K562 (cell line): ENCODE data around the gene TNFSF13. TPM values are rescaled to one million over a fixed set of nuclear protein-coding genes. Genes with fewer than 3 reads are reported as not detected.

Source experiments
- ATAC-seq: fragments of 200-7000 bp; cut with Tn5 transposase; 3 replicates; pipeline ENCODE4 v1.9.1; 2020; ENCODE audit warnings: moderate library complexity
- BruUV-seq: library from RNA; stranded (reverse); fragments of 400-500 nt; replicated peaks from 2 replicates; lab custom pipeline; 2021; lab: Mats Ljungman, UMichigan
- CTCF ChIA-PET: fragments of 300-600 bp; formaldehyde crosslinking; extraction: SDS; loops from one replicate; lab custom pipeline; 2021; ENCODE audit warnings: low intra/inter-chr PET ratio; lab: Yijun Ruan, JAX
- POLR2A ChIA-PET: fragments of 300-600, 350-650 bp; sonication (Branson Sonifier 250); formaldehyde crosslinking; extraction: SDS; loops from one replicate; lab custom pipeline; 2021; ENCODE audit warnings: antibody characterized with exemption, inconsistent platforms; lab: Yijun Ruan, JAX
- DNase-seq, 4 experiments: peaks; one replicate each; pipeline versions ENCODE4 v3.0.0 to v3.0.0-alpha.2; 2011 to 2018; ENCODE audit warnings: low spot score in 3 of 4, mixed read lengths in 3 of 4; ENCODE audit errors: extremely low read depth in 1 of 4
- FAIRE-seq: peaks from 2 replicates; lab custom pipeline; 2011; peaks lifted over from hg19 to GRCh38; lab: Jason Lieb, UNC
- H2AFZ ChIP-seq: 2 replicates; pipeline ENCODE4 v1.6.0; 2011; ENCODE audit warnings: low read depth, low read length, control low read depth, inconsistent platforms
- H3K27ac ChIP-seq: fragments of 200-600 bp; 3 replicates; pipeline ENCODE4 v1.8.0; 2011; ENCODE audit warnings: low read depth, mild to moderate bottlenecking, control low read depth, inconsistent platforms, low read length, moderate library complexity, mixed read lengths; ENCODE audit errors: extremely low read depth
- H3K27me3 ChIP-seq, 2 experiments: fragments of 300-600 bp in 1 of 2; 2 replicates in 1 of 2; 3 replicates in 1 of 2; pipeline versions ENCODE4 v1.6.0 to v1.8.0; 2011; ENCODE audit warnings: inconsistent platforms in 2 of 2, low read length in 2 of 2, mild to moderate bottlenecking in 1 of 2, mixed read lengths in 1 of 2, moderate library complexity in 1 of 2; ENCODE audit not compliant: control insufficient read depth in 2 of 2, insufficient read depth in 2 of 2
- H3K36me3 ChIP-seq: fragments of 300-600 bp; 3 replicates; pipeline ENCODE4 v1.8.0; 2011; ENCODE audit warnings: mild to moderate bottlenecking, low read length, inconsistent platforms; ENCODE audit not compliant: control insufficient read depth, insufficient read depth
- H3K4me1 ChIP-seq, 2 experiments: fragments of 200-600 bp in 1 of 2; replicated peaks in 1 of 2; 2 replicates in 1 of 2; 3 replicates in 1 of 2; pipeline versions ENCODE4 v1.5.1 to v1.8.0; 2011; ENCODE audit warnings: inconsistent platforms in 2 of 2, low read length in 2 of 2, mild to moderate bottlenecking in 1 of 2, mixed read lengths in 1 of 2, moderate library complexity in 1 of 2; ENCODE audit not compliant: control insufficient read depth in 2 of 2, insufficient read depth in 2 of 2
- H3K4me2 ChIP-seq: 2 replicates; pipeline ENCODE4 v1.6.1; 2011; ENCODE audit warnings: low read length, control low read depth, inconsistent platforms, mixed read lengths; ENCODE audit not compliant: insufficient read depth
- H3K4me3 ChIP-seq: fragments of 200-600 bp; sonication (generic), shearing (Covaris generic); 2 replicates; pipeline ENCODE4 v1.5.1; 2016; ENCODE audit warnings: control low read depth, inconsistent platforms
- H3K79me2 ChIP-seq: fragments of 200-600 bp; 3 replicates; pipeline ENCODE4 v1.8.0; 2011; ENCODE audit warnings: low read length, inconsistent platforms; ENCODE audit not compliant: control insufficient read depth, insufficient read depth
- H3K9ac ChIP-seq, 2 experiments: 2 replicates each; pipeline versions ENCODE4 v1.6.0 to v1.6.1; 2011; ENCODE audit warnings: low read depth in 2 of 2, low read length in 2 of 2, control low read depth in 1 of 2, inconsistent platforms in 1 of 2, mild to moderate bottlenecking in 1 of 2, mixed read lengths in 1 of 2; ENCODE audit not compliant: insufficient read depth in 1 of 2
- H3K9me1 ChIP-seq: one replicate; pipeline ENCODE4 v1.6.0; 2011; ENCODE audit warnings: inconsistent platforms, mild to moderate bottlenecking, low read length, moderate library complexity; ENCODE audit not compliant: control insufficient read depth, insufficient read depth
- H3K9me3 ChIP-seq: replicated peaks from 2 replicates; pipeline ENCODE4 v1.5.1; 2011; ENCODE audit warnings: low read depth, low read length, inconsistent platforms; ENCODE audit not compliant: control insufficient read depth, insufficient read depth
- H4K20me1 ChIP-seq: replicated peaks from 2 replicates; pipeline ENCODE4 v1.6.1; 2011; ENCODE audit warnings: low read length, inconsistent platforms, mixed read lengths; ENCODE audit not compliant: control insufficient read depth, insufficient read depth
- KDM5B ChIP-seq: fragments of 200-600 bp; sonication (generic); IDR thresholded peaks from 2 replicates; pipeline ENCODE4 v1.6.1; 2012; ENCODE audit warnings: low read depth, mild to moderate bottlenecking, moderate library complexity, low read length, control low read depth, inconsistent platforms; ENCODE audit not compliant: insufficient replicate concordance
- LCOR ChIP-seq: sonication (generic); formaldehyde crosslinking; IDR thresholded peaks from 2 replicates; pipeline ENCODE4 v1.8.0; 2022; ENCODE audit warnings: mild to moderate bottlenecking, missing genetic modification reagents
- NCOA1 ChIP-seq: fragments of 450-650 bp; IDR thresholded peaks from 2 replicates; pipeline ENCODE4 v1.6.1; 2016; ENCODE audit warnings: low read depth
- NCOR1 ChIP-seq: fragments of 450-650 bp; IDR thresholded peaks from 2 replicates; pipeline ENCODE4 v1.6.1; 2016; ENCODE audit warnings: mild to moderate bottlenecking, moderate library complexity
- RAD51 ChIP-seq: fragments of 450-650 bp; IDR thresholded peaks from 2 replicates; pipeline ENCODE4 v1.7.1; 2016; ENCODE audit warnings: low read depth, mild to moderate bottlenecking, borderline replicate concordance
- U2AF2 ChIP-seq: fragments of 200-400 bp; formaldehyde crosslinking; optimal IDR thresholded peaks from 2 replicates; pipeline ENCODE3; 2017; ENCODE audit warnings: low read depth, mild to moderate bottlenecking, low read length
- ZNF707 ChIP-seq: fragments of 250-450 bp; sonication (Bioruptor Pico); conservative IDR thresholded peaks from 2 replicates; pipeline ENCODE4 v1.8.0; 2022; ENCODE audit warnings: inconsistent platforms, mild to moderate bottlenecking, moderate library complexity
- ZSCAN32 ChIP-seq: fragments of 450-650 bp; formaldehyde crosslinking; IDR thresholded peaks from 2 replicates; pipeline ENCODE4 v1.4.0; 2020; ENCODE audit warnings: mild to moderate bottlenecking, moderate library complexity
- WGBS: fragments of 100-300 bp; shearing (Covaris generic); methylation state at CpG from one replicate; pipeline ENCODE4 v1.1.6; 2016; ENCODE audit warnings: low coverage, mixed read lengths; ENCODE audit not compliant: insufficient coverage; ENCODE audit errors: missing lambda C conversion rate; 5-methylcytosine and 5-hydroxymethylcytosine counted together
- in situ Hi-C: fragments of 300-500 bp; cut with MboI; formaldehyde crosslinking; loops from 4 replicates; pipeline ENCODE4 v1.15.0; 2018; ENCODE audit warnings: inconsistent platforms, mixed read lengths
- intact Hi-C: fragments of 100-400 bp; cut with micrococcal nuclease; formaldehyde crosslinking; loops from 2 replicates; pipeline ENCODE4 v1.14.2; 2022
- polyA plus RNA-seq, 8 experiments: library from polyadenylated mRNA; depleted of rRNA in 4 of 8; stranded (reverse) in 5 of 8; unstranded in 3 of 8; fragments of >200 nt; fragmentation: Nextera tagmentation in 2 of 8; fragmentation: Illumina TruSeq in 1 of 8; extraction: Ambion mirVana in 2 of 8; extraction: Trizol in 1 of 8; gene quantifications; 2 replicates each; pipeline versions ENCODE4 v1.2.1 to v1.2.3, GENCODE V29; 2011 to 2014; ENCODE audit warnings: inconsistent platforms in 1 of 8, missing spikeins in 1 of 8
- total RNA-seq, 7 experiments: library from RNA; depleted of rRNA in 6 of 7; stranded (reverse); fragments of >200 nt in 6 of 7; fragmentation: Illumina TruSeq in 2 of 7; extraction: Trizol in 2 of 7; gene quantifications; 2 replicates each; pipeline versions ENCODE4 v1.2.1 to v1.2.3, GENCODE V29; 2011 to 2021; ENCODE audit warnings: low replicate concordance in 1 of 7

TNFSF13 gene
- total and polyA plus RNA-seq, 9 of the 15 experiments (the other 6 are each of a cell fraction or from before 2014, with no cell fraction given) = 0.04 to 0.51 (median 0.19) TPM; not detected in 1

DNA sequence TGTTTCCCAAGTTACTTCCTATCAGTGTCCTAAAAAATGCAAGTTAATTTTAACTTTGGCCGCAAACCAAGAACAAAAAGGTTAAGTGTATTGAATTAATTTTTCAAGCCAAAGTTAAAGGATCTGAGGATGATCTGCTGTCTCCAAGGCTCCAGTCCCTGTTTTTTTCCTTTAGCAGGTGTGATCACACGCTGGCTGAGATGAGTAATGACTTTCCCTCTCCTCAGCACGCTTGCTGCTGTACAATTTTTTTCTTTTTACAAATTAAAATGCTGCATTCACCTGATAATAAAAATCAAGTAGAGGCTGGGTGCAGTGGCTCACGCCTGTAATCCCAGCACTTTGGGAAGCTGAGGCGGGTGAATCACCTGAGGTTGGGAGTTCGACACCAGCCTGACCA is 13.6 kb upstream of the TNFSF13 start:
- no peak for FAIRE-seq
- Histone ChIP-seq H2AFZ (no peak overlapping the region), H3K9ac (no peak overlapping the region), H3K9me3 (no peaks in the 10 kb centered on the region), H3K9me1 (no peaks in the 10 kb centered on the region), H3K4me2 (no peak overlapping the region), H3K4me3 (no peak overlapping the region), H3K27ac (no peak overlapping the region), H3K79me2 (no peaks in the 10 kb centered on the region), H4K20me1 (no peaks in the 10 kb centered on the region), H3K4me1 (peaks cover 4 to 19% of the 10 kb centered on the region in 2 experiments; a peak in 3 of 5 replicates), H3K27me3 (no peaks in the 10 kb centered on the region), H3K36me3 (no peaks in the 10 kb centered on the region)
- ATAC-seq = no peak
- DNase-seq = no peak
- intact Hi-C loops (no loop called here), in situ Hi-C loops (no loop called here)
- CTCF ChIA-PET = no interaction called here
- no peak for TF ChIP-seq KDM5B
- no peak for TF ChIP-seq LCOR
- no peak for TF ChIP-seq ZSCAN32 (CRISPR knock-in tag)
- no peak for TF ChIP-seq ZNF707 (CRISPR knock-in tag)
- TF ChIP-seq U2AF2 = no peak
- TF ChIP-seq RAD51 = no peak
- TF ChIP-seq NCOR1 = no peak
- no peak for TF ChIP-seq NCOA1
- no TSS peak for BruUV-seq
- POLR2A ChIA-PET = interaction anchor here (1.3 kb wide), 1 partner anchor 10 kb away, joined by 3 read pairs; no protein-coding TSS in a partner anchor
- WGBS = 60% methylated on average over 5 of the region's 6 CpGs
